PC-9 (cell line): ENCODE measurements around the gene LPIN3. TPM values are rescaled to one million over a fixed set of nuclear protein-coding genes. Genes with fewer than 3 reads are reported as not detected.

Experiments used
- BruUV-seq: library from RNA; stranded (reverse); fragments of 400-500 nt; replicated peaks from 2 replicates; lab custom pipeline; 2021; lab: Mats Ljungman, UMichigan
- CTCF ChIA-PET: fragments of 300-600 bp; sonication (Branson Sonifier 250); formaldehyde crosslinking; loops from one replicate; lab custom pipeline; 2022; ENCODE audit warnings: antibody characterized with exemption; lab: Charles Lee
- POLR2A ChIA-PET: fragments of 300-600 bp; sonication (Branson Sonifier 250); formaldehyde crosslinking; loops from one replicate; lab custom pipeline; 2022; ENCODE audit warnings: antibody characterized with exemption; ENCODE audit not compliant: unreplicated experiment; lab: Charles Lee
- DNase-seq, 2 experiments: peaks; one replicate each; pipeline versions ENCODE4 v3.0.0 to v3.0.0-alpha.2; 2015 to 2022; ENCODE audit warnings: mixed read lengths in 1 of 2
- H2AFZ ChIP-seq: fragments of 200-600 bp; sonication (generic); 2 replicates; pipeline ENCODE4 v1.8.1; 2017; ENCODE audit warnings: antibody characterized with exemption
- H3F3A ChIP-seq: fragments of 200-600 bp; sonication (generic); 2 replicates; pipeline ENCODE4 v1.8.1; 2017; ENCODE audit warnings: antibody characterized with exemption, mild to moderate bottlenecking, low read depth; ENCODE audit not compliant: insufficient read depth
- H3K27ac ChIP-seq: fragments of 200-600 bp; sonication (generic); 2 replicates; pipeline ENCODE4 v1.6.1; 2016; ENCODE audit warnings: mixed run types
- H3K27me3 ChIP-seq: fragments of 200-600 bp; sonication (generic); 2 replicates; pipeline ENCODE4 v1.6.1; 2016; ENCODE audit warnings: low read depth, mixed run types; ENCODE audit not compliant: insufficient read depth
- H3K36me3 ChIP-seq: fragments of 200-600 bp; sonication (generic); 2 replicates; pipeline ENCODE4 v1.6.1; 2016; ENCODE audit warnings: low read depth, mixed run types
- H3K4me1 ChIP-seq: fragments of 200-600 bp; sonication (generic); replicated peaks from 2 replicates; pipeline ENCODE4 v1.6.1; 2016; ENCODE audit warnings: mixed run types; ENCODE audit not compliant: insufficient read depth
- H3K4me2 ChIP-seq: fragments of 200-600 bp; sonication (generic); 2 replicates; pipeline ENCODE4 v1.6.1; 2017; ENCODE audit warnings: mixed run types
- H3K4me3 ChIP-seq: fragments of 200-600 bp; sonication (generic); 2 replicates; pipeline ENCODE4 v1.6.1; 2016; ENCODE audit warnings: mixed run types
- H3K79me2 ChIP-seq: fragments of 200-600 bp; sonication (generic); 2 replicates; pipeline ENCODE4 v1.6.1; 2017; ENCODE audit warnings: low read depth, mixed run types
- H3K9me2 ChIP-seq: fragments of 200-600 bp; sonication (generic); 2 replicates; pipeline ENCODE4 v1.8.1; 2017; ENCODE audit warnings: mild to moderate bottlenecking; ENCODE audit not compliant: insufficient read depth
- H3K9me3 ChIP-seq: fragments of 200-600 bp; sonication (generic); 2 replicates; pipeline ENCODE4 v1.8.1; 2016; ENCODE audit warnings: low read depth; ENCODE audit not compliant: insufficient read depth
- H4K20me1 ChIP-seq: fragments of 200-600 bp; sonication (generic); 2 replicates; pipeline ENCODE4 v1.8.1; 2017; ENCODE audit not compliant: insufficient read depth
- EZH2 ChIP-seq: fragments of 200-600 bp; sonication (generic); IDR thresholded peaks from 2 replicates; pipeline ENCODE4 v1.8.0; 2017; ENCODE audit warnings: antibody characterized with exemption, low read depth
- intact Hi-C: fragments of 100-400 bp; cut with micrococcal nuclease; formaldehyde crosslinking; loops from one replicate; pipeline ENCODE4 v1.10.0; 2022; ENCODE audit not compliant: unreplicated experiment
- total RNA-seq: library from RNA; stranded (reverse); gene quantifications from 2 replicates; pipeline ENCODE4 v1.2.3, GENCODE V29; 2021
- TF ChIP-seq, protein P1 (sequence below): fragments of 200-600 bp; sonication (generic); conservative IDR thresholded peaks from 2 replicates; pipeline ENCODE4 v1.6.1; 2017; ENCODE audit warnings: mixed run types, antibody characterized with exemption, mild to moderate bottlenecking, moderate library complexity

The LPIN3 gene
- total RNA-seq, 1 experiment from 2014 or later, result 12.1 TPM

DNA sequence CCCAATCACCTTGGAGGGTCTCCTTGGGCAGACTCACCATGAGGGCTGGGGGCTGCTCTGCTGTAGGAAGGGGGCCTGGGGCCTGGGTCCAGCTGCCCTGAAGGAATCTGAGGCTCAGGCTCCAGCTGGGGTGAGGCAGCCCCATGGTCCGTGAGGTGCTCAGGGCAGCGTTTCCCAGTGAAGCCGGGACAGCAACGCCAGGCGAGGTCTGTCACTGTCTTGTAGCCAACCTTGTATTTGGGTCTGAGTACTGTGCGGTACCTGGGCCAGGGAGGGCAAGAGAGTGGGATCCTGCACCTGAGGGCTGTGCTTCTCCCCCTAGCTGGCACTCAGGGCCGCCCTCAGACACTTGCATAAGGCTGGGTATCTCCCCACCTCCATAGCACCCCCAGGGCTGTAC, 23.0 kb downstream of the LPIN3 start:
- Histone ChIP-seq H3K4me2 (no peak overlapping the region), H3K36me3 (no peaks in the 10 kb centered on the region), H4K20me1 (no peaks in the 10 kb centered on the region), H3K27ac (no peak overlapping the region), H3K4me1 (no peaks in the 10 kb centered on the region), H3K9me2 (no peaks in the 10 kb centered on the region), H3K27me3 (no peaks in the 10 kb centered on the region; the same call in 1 of the 2 replicates), H3F3A (no peaks in the 10 kb centered on the region), H2AFZ (no peak overlapping the region), H3K9me3 (no peaks in the 10 kb centered on the region), H3K4me3 (no peak overlapping the region), H3K79me2 (no peaks in the 10 kb centered on the region)
- ChIA-PET POLR2A (no interaction called here), CTCF (no interaction called here)
- TF ChIP-seq, protein P1, sequence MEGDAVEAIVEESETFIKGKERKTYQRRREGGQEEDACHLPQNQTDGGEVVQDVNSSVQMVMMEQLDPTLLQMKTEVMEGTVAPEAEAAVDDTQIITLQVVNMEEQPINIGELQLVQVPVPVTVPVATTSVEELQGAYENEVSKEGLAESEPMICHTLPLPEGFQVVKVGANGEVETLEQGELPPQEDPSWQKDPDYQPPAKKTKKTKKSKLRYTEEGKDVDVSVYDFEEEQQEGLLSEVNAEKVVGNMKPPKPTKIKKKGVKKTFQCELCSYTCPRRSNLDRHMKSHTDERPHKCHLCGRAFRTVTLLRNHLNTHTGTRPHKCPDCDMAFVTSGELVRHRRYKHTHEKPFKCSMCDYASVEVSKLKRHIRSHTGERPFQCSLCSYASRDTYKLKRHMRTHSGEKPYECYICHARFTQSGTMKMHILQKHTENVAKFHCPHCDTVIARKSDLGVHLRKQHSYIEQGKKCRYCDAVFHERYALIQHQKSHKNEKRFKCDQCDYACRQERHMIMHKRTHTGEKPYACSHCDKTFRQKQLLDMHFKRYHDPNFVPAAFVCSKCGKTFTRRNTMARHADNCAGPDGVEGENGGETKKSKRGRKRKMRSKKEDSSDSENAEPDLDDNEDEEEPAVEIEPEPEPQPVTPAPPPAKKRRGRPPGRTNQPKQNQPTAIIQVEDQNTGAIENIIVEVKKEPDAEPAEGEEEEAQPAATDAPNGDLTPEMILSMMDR, result no peak
- no peak for TF ChIP-seq EZH2
- intact Hi-C loops, result no loop called here
- no TSS peak for BruUV-seq
- no peak for DNase-seq

DNA sequence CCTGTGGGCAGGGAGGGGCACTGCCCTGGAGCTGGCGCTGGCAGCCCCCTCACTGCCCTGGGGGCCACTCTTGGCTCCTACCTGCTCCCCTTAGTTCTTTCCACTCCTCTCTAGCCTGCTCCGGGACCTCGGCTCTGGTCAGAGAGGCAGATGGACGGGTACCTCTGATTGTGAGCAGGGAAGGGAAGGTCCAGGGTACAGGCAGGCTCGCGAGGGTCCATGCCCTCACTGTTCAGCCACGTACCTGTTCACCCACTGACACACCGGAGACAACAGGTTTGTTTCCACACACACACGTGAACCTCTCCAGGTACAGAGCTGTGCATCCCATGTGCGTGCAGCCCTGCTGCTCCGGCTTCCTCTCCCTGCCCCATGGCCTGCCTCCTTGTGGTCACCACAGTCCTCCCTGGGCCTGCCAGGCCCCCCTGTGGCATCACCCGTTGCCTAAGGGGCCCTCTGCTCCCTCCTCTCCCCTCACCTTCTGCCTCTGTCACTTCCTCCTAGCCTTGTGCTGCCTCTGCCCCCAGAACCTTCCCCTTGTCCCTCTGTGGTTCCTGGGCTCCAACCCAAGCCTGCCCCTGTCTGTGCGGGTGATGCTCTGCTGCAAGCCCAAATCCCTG, 23.7 kb downstream of the LPIN3 start:
- H4K20me1 ChIP-seq, result no peaks in the 10 kb centered on the region
- no peak overlapping the region for H3K4me3 ChIP-seq
- H3K36me3 ChIP-seq, result no peaks in the 10 kb centered on the region
- no peak for DNase-seq
- H3K9me2 ChIP-seq, result no peaks in the 10 kb centered on the region
- H3F3A ChIP-seq, result no peaks in the 10 kb centered on the region
- H3K4me2 ChIP-seq, result no peak overlapping the region
- no peaks in the 10 kb centered on the region for H3K79me2 ChIP-seq
- no peak overlapping the region for H3K27ac ChIP-seq
- CTCF ChIA-PET, result no interaction called here
- H3K4me1 ChIP-seq, result no peaks in the 10 kb centered on the region
- POLR2A ChIA-PET, result no interaction called here
- intact Hi-C loops, result no loop called here
- H3K27me3 ChIP-seq, result no peaks in the 10 kb centered on the region; the same call in 1 of the 2 replicates
- TF ChIP-seq, protein P1, result no peak
- TF ChIP-seq EZH2, result no peak
- no peak overlapping the region for H2AFZ ChIP-seq
- H3K9me3 ChIP-seq, result no peaks in the 10 kb centered on the region
- no TSS peak for BruUV-seq

DNA sequence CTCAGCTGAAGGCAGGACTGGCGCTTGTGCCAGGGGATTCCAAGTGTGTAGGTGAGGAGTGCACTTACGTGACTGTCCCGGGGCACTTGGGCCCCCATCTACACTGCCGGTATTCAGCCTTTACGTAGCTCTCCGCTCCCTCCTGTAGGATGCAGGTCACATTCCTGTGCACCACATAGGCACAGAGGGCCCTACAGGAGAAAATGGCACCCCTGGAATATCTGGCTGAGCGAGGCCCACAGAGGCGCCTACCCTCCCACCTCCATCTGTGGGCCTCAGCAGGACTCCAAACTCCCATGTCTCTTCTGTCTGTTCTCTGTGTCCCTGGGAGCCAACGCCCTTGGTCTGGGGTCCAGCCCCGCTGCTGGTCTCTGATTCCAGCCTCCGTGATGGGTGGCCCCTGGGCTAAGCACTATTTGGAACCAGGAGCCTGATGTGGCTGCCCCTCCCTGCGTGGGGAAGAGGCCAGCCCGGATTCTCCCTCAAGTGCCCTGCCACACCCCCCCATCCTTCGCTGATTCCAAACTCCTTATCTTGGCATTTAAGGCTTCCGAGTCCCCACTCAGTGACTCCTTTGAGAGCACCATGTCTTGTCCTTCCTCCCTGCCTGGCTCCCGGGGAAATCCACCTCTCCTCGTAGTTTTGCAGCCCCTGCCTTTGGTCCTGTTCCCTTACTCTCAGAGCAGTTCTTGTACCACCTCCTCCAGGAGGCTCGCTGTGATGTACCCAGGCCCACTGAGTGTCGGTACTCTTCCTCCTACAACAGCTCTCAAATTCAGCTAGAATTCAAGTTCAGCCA, 24.5 kb downstream of the LPIN3 start:
- H4K20me1 ChIP-seq, result no peaks in the 10 kb centered on the region
- H3K4me3 ChIP-seq, result no peak overlapping the region
- H3K4me2 ChIP-seq, result no peak overlapping the region
- no peak overlapping the region for H3K27ac ChIP-seq
- H3K27me3 ChIP-seq, result no peaks in the 10 kb centered on the region; the same call in 1 of the 2 replicates
- no TSS peak for BruUV-seq
- TF ChIP-seq, protein P1, result no peak
- TF ChIP-seq EZH2, result no peak
- H2AFZ ChIP-seq, result no peak overlapping the region
- intact Hi-C loops, result no loop called here
- no peaks in the 10 kb centered on the region for H3K79me2 ChIP-seq
- H3K9me2 ChIP-seq, result no peaks in the 10 kb centered on the region
- H3F3A ChIP-seq, result no peaks in the 10 kb centered on the region
- H3K4me1 ChIP-seq, result no peaks in the 10 kb centered on the region
- H3K9me3 ChIP-seq, result no peaks in the 10 kb centered on the region
- POLR2A ChIA-PET, result no interaction called here
- no peak for DNase-seq
- CTCF ChIA-PET, result no interaction called here
- no peaks in the 10 kb centered on the region for H3K36me3 ChIP-seq
